NOMO-1 treated with dmso at 0.1 percent for 144 hours (cell line): ENCODE results near the gene MRTFA.
A peak's percentile ranks its signal among the peaks of the same experiment; 100 is the strongest.
"Not testable (repeated sequence)": the region's sequence is repeated elsewhere in the genome, so short reads cannot be mapped to it uniquely, and the experiment has no call there.

Experiments
- DNase-seq: peaks from one replicate; lab custom pipeline; 2025; ENCODE audit not compliant: unreplicated experiment; lab: John Stamatoyannopoulos, UW

Gene MRTFA

DNA sequence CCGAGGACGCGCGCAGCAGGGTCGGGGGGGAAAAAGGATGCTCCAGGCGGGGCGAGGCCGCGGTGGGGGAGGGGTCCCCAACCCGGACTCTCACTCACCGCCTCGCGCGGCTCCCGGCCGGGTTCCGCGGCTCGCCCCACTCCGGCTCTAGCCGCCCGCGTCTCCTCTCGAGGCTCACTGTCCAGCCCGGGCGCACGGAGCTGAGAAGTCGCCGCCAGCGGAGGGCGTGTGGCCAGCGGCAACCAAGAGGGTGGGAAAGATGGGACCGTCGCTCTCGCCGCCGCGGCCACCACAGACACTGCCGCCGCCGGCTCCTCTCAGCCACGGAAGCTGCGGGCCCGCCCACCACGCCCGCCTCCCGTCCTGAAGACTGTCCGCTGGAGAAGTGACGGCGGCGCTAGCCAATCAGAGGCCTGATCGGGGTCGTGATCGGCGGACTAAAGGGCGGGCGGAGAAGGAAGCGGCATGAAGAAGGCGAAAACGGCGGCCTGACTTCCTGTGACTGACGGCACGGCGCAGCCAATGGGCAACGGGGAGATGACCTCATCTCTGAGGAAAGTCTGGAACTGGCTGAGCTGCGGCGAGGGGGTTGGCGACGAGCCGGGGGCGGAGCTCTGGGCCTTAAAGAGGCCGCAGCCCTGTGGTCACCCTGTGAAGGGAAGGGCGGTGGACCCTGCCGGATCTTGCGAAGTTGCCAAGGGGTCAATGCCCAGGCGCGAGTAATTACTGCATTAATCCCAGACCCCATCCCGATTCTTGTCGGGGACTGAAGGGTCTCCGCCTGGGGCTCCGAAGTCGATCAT, at the start of gene MRTFA:
Gene MRTFA (minus strand): TSS at position 340 of the 803 bp plus-strand sequence.
- peak; percentile 99 for DNase-seq

- DNase-seq, result no peak
These were observed 48.9 kb upstream of the MRTFA start for GRCh38 chr22:40685406-40685805.

GRCh38 chr22:40684728-40685127, 48.2 kb upstream of the MRTFA start:
- no peak for DNase-seq

DNA sequence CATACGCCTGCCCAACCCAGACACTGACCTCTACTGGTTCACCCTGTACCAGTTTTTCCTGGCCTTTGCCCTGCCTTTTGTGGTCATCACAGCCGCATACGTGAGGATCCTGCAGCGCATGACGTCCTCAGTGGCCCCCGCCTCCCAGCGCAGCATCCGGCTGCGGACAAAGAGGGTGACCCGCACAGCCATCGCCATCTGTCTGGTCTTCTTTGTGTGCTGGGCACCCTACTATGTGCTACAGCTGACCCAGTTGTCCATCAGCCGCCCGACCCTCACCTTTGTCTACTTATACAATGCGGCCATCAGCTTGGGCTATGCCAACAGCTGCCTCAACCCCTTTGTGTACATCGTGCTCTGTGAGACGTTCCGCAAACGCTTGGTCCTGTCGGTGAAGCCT, 44.9 kb upstream of the MRTFA start:
- DNase-seq, result no peak

DNA sequence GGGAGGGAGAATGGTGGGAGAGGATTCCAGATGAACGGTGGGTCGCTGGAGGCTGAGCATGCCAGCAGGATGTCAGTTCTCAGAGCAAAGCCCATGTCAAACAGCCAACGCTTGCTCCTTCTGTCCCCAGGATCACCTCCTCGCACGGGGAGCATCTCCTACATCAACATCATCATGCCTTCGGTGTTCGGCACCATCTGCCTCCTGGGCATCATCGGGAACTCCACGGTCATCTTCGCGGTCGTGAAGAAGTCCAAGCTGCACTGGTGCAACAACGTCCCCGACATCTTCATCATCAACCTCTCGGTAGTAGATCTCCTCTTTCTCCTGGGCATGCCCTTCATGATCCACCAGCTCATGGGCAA, 44.3 kb upstream of the MRTFA start:
- DNase-seq, result no peak

DNA sequence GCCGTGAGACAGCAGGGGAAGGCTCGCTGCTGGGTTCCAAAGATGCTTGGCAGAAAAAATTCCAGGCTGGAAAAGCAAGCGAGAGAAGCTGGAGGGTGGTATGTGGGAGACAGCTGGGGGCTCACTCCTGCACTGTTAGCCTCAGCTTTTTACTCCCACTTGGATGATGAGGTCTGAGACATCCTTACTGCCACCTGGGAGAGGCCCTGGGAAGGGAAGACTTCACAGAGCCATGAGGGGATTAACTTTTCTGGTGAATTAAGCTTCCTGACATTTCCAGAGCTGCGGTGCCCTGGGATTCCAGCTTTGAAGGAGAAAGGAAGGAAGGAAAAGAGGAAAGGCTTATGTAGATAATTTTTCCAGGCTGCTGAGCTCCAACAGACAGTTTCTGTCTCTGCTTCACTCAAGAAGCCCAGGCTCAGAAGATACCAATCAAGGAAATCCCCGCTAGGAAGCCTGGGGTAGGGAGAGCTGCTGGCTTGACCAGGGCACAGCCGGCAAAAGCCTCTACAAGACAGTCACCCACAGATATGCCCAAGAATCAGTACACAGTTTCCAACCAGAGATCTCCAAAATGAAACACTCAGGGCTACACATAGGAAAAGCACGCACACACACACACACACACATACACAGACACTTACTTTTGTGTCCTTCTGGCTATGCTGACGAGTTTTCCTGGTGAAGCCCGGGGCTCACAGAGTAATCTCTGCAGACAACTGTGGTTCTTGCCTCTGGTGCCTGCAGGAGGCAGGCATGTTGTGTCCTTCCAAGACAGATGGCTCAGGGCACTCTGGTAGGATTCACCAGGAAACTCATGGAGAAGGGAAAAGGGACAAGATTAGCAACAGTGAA, 43.7 kb upstream of the MRTFA start:
- no peak for DNase-seq

DNA sequence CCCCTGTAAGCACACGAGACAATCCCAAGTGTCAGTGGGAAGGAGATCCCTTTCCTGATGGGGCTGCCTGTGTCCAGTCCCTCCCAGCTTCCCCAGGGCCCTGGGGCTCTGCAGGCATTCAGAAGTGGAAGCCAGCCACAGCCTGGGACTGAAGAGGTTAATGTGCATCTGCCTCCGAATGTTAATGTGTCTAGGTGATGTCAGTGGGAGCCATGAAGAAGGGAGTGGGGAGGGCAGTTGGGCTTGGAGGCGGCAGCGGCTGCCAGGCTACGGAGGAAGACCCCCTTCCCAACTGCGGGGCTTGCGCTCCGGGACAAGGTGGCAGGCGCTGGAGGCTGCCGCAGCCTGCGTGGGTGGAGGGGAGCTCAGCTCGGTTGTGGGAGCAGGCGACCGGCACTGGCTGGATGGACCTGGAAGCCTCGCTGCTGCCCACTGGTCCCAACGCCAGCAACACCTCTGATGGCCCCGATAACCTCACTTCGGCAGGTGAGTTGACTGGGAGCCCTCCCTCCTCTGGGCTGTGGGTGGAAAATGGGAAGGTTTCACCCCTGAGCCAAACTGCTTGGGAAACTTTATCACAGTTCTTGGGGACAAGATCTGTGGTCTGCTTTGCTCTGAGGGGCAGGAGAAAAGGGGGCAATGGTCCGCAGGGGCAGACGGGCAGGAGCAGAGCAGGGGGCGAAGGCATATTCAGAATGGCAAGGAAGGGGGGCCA, 42.9 kb upstream of the MRTFA start, which contains the start of gene MCHR1:
Gene MCHR1 (plus strand): TSS at position 236 of the 715 bp plus-strand sequence. CDS start 169 bp downstream, at position 405.
- no peak for DNase-seq

DNA sequence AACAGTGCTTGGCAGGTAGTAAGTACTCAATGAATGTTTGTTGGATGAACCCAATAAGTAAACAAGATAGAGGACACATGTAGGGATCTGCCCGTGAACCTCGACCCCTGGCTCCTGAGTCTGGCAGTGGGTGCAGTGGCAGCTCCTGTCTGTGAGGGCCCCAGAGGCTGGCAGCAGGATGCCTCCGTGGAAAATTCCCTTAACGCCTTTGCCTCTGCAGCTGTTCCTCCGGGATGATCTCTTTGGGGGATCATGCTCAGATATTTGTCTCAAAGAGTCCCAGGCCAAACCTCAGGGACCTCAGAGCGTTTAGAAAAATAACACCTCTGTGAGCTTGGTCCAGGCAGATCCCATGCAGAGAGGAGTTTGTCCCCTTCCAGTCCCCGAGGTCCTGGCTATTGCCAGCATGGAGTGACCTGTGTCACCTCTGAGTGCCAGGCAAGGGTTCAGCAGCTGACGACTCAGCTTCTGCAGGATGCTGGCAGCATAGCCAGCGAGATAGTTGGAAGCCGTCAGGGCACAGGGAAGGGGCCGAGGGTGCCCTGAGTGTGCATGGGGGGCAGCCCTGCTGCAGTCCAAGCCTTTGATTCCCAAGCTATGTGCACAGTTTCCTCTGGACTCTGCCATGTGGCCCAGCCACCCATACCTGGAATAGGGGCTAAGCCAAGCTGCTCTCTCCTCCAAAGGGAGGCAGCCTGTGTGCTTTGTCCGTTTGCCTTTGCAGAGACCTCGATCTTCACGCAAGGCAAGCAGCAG, 42.2 kb upstream of the MRTFA start:
- DNase-seq, result no peak

- DNase-seq, result no peak
These were observed 40.1 kb upstream of the MRTFA start for GRCh38 chr22:40676644-40677043.

- DNase-seq, result not testable (repeated sequence)
These were observed 39.6 kb upstream of the MRTFA start for GRCh38 chr22:40676166-40676565.

GRCh38 chr22:40674274-40674673, 37.8 kb upstream of the MRTFA start:
- no peak for DNase-seq

GRCh38 chr22:40673017-40673416, 36.5 kb upstream of the MRTFA start:
- DNase-seq, result no peak

DNA sequence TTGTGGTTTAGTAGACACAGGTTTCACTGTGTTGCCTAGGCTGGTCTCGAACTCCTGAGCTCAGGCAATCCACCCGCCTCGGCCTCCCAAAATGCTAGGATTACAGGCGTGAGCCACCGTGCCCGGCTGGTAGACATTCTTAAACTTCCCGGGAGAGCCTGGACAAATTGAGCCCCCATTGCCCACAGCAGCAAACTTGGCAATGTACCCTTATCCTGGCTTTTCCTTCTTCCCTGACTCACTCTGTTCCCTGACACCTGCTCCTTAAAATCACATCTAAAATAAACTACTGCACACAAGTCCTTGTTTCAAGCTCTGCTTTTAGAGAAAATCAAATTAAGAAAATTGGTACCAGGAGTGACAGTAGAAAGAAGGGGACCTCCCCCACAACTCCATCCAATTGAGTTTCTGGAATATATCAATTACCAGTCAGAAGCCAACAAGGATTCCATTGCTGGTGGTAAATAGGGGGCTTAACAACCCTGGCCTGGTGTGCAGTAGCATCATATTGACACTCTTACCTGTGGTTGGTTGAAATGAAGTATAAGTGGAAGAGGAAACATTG, 35.4 kb upstream of the MRTFA start:
- DNase-seq, result no peak

- DNase-seq, result no peak
These were observed 34.9 kb upstream of the MRTFA start for GRCh38 chr22:40671369-40671768.

GRCh38 chr22:40670058-40670457, 33.5 kb upstream of the MRTFA start:
- no peak for DNase-seq

- DNase-seq, result no peak
These were observed 32.3 kb upstream of the MRTFA start for GRCh38 chr22:40668611-40669411.

DNA sequence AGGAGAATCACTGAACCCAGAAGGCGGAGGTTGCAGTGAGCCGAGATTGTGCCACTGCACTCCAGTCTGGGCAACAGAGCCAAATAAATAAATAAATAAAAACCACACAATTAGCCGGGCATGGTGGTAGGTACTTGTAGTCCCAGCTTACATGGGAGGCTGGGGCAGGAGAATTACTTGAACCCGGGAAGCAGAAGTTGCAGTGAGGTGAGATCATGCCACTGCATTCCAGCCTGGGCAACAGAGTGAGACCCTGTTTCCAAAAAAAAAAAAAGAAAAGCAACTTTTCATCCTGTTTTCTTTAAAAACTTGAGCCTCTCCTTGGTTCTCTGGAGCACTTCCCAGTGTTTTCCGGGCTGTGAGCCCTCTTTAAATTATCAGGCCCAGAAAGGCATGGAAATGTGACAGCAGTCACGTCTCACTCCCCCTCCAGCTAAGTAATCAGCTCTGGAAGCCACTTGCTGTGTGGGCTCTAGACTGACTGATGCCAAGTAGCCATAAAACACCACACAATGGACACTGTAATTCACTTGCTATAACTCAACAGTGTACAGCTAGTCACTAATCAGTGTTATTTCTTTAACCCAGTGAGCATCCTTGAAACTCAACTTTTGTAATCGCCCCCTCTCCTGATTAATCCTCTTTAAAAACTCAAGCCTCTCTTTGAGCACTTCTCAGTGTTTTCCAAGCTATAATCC, 29.8 kb upstream of the MRTFA start:
- no peak for DNase-seq

DNA sequence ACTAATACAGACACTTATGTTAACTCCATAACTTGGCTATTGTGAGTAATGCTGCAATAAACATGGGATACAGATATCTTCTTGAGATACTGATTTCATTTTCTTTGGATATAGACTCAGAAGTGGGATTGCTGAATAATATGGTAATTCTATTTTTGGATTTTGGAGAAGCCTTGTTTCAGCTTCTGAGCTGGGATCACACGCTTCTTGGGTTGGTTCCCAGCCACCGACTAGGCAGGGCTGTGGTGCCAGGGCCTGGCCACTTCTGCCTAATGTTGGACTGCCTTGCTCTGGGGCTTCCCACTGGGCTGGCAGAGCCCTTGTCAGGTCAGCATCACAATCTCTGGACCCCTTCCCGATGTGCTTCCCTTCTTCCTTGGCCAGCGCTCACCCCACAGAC, 28.8 kb upstream of the MRTFA start:
- DNase-seq, result no peak

DNA sequence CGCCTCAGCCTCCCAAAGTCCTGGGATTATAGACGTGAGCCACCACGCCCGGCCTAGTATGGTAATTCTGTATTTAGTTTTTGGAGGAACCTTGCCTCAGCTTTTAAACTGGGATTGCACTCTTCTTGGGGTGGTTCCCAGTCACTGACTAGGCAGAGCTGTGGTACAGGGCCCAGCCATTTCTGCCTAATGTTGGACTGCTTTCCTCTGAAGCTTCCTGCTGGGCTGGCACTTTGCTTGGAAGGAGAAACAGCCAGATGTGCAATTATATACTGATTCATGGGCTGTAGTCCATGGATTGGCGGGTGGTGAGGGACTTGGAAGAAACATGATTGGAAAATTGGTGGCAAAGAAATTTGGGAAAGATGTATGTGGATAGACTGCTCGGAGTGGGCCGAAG, 25.2 kb upstream of the MRTFA start:
- DNase-seq, result no peak
